Gastroesophageal sphincter (tissue), 3 donors: Measurements from ENCODE around the gene NUPR2.

Experiments used
- CTCF ChIP-seq, 4 experiments: fragments of 200-600 bp in 2 of 4; fragments of 450-650 bp in 2 of 4; sonication (generic) in 1 of 4; IDR thresholded peaks; one replicate each; pipeline ENCODE4 v1.5.1; 2017 to 2019; ENCODE audit warnings: antibody characterized with exemption in 4 of 4, mild to moderate bottlenecking in 2 of 4, moderate library complexity in 2 of 4
- POLR2A ChIP-seq, 2 donors: fragments of 450-650 bp; IDR thresholded peaks; one replicate each; pipeline ENCODE4 v1.6.1; 2017; ENCODE audit warnings: antibody characterized with exemption in 2 of 2, mild to moderate bottlenecking in 2 of 2, moderate library complexity in 1 of 2
- POLR2AphosphoS5 ChIP-seq: sonication (generic); formaldehyde crosslinking; IDR thresholded peaks from one replicate; pipeline ENCODE4 v1.6.1; 2017; ENCODE audit warnings: antibody characterized with exemption

GRCh38 chr7:56125831-56126230 is 9.6 kb upstream of the NUPR2 start:
- TF ChIP-seq CTCF (IDR thresholded peaks at IDR 0.05) (no peak), POLR2A (IDR thresholded peaks at IDR 0.05) (no peak), POLR2AphosphoS5 (no peak)
